Measurements from ENCODE around the gene ATP5F1D. TPM values are rescaled to one million over a fixed set of nuclear protein-coding genes. Genes with fewer than 3 reads are reported as not detected.
A peak's percentile ranks its signal among the peaks of the same experiment; 100 is the strongest.

Gene ATP5F1D
- total and polyA plus RNA-seq, 2 of the 13 experiments (the other 11 are each of a cell fraction or from before 2014, with no cell fraction given): 39.4 to 78.7 TPM

DNA sequence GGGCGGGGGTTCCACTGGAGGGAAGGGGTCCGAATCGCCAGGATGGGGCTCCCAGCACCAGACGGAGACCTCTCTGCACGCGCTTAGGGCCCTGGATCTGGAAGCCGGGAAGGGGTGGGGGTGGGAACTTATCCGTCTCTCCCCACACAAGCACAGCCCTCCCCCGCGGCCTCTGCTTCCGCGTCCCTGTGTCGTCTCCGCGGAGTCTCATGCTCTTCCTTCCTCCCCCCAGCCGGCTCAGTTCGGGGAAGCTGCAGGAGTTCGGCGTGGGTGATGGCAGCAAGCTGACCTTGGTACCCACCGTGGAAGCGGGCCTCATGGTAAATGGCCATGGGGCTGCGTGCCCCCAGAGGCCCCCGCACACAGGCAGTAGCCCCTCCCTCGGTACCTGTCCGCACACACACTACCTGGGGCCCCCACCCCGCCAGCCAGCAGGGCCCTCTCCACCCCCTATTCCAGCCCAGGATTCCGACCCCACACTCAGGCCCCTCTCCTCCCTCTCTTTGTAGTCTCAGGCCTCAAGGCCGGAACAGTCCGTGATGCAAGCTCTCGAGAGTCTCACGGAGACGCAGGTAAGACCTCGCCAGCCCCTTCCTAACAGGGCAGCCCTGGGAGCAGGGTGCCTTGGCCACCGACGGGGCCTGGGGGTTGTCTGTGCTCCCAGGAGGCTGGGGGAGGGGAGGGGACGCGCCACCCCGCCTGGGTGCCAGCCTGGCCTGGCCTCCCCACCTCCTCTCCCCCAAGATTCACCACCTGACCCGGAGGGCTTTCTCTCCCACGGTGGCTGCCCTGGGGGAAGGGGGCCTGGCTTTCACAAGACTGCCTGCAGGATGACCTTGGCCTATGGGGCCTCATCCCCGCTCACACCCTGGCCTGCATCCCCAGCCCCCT is 10.0 kb downstream of the ATP5F1D start (continued):
- TF ChIP-seq SKIL (CRISPR knock-in tag; IDR thresholded peaks at IDR 0.05; ENCODE audit: borderline replicate concordance): peak; percentile 37; the same call in 1 of the 2 replicates
- TF ChIP-seq, protein P1, sequence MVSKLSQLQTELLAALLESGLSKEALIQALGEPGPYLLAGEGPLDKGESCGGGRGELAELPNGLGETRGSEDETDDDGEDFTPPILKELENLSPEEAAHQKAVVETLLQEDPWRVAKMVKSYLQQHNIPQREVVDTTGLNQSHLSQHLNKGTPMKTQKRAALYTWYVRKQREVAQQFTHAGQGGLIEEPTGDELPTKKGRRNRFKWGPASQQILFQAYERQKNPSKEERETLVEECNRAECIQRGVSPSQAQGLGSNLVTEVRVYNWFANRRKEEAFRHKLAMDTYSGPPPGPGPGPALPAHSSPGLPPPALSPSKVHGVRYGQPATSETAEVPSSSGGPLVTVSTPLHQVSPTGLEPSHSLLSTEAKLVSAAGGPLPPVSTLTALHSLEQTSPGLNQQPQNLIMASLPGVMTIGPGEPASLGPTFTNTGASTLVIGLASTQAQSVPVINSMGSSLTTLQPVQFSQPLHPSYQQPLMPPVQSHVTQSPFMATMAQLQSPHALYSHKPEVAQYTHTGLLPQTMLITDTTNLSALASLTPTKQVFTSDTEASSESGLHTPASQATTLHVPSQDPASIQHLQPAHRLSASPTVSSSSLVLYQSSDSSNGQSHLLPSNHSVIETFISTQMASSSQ (IDR thresholded peaks at IDR 0.05; ENCODE audit: low read depth): no peak
- TF ChIP-seq, protein P1 (CRISPR knock-in tag; IDR thresholded peaks at IDR 0.05; ENCODE audit: borderline replicate concordance): no peak; the same call in 1 of the 2 replicates
- no peak for TF ChIP-seq PBX3 (CRISPR knock-in tag; IDR thresholded peaks at IDR 0.05; ENCODE audit: borderline replicate concordance)
- TF ChIP-seq, protein P2, sequence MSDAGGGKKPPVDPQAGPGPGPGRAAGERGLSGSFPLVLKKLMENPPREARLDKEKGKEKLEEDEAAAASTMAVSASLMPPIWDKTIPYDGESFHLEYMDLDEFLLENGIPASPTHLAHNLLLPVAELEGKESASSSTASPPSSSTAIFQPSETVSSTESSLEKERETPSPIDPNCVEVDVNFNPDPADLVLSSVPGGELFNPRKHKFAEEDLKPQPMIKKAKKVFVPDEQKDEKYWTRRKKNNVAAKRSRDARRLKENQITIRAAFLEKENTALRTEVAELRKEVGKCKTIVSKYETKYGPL (CRISPR knock-in tag; IDR thresholded peaks at IDR 0.05): no peak
- no peak for TF ChIP-seq MZF1 (CRISPR knock-in tag; IDR thresholded peaks at IDR 0.05; ENCODE audit: borderline replicate concordance)
- peak; percentile 5 for TF ChIP-seq HNRNPK (IDR thresholded peaks at IDR 0.05; ENCODE audit: low read depth, low read length, poor library complexity, severe bottlenecking)
- TF ChIP-seq, protein P3, sequence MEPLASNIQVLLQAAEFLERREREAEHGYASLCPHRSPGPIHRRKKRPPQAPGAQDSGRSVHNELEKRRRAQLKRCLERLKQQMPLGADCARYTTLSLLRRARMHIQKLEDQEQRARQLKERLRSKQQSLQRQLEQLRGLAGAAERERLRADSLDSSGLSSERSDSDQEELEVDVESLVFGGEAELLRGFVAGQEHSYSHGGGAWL (CRISPR knock-in tag; IDR thresholded peaks at IDR 0.05): no peak
- 0 out of 2 replicates have a peak, but pooled peaks have one; percentile 34 for TF ChIP-seq NCOA1 (CRISPR knock-in tag; IDR thresholded peaks at IDR 0.05)
- TF ChIP-seq SRSF9 (IDR thresholded peaks at IDR 0.05; ENCODE audit: borderline replicate concordance, insufficient read depth, low read depth, low read length, poor library complexity, severe bottlenecking): no peak
- no peak for TF ChIP-seq ZNF652 (CRISPR knock-in tag; IDR thresholded peaks at IDR 0.05; ENCODE audit: borderline replicate concordance, low read depth)
- no peak for TF ChIP-seq LBX2 (CRISPR knock-in tag; IDR thresholded peaks at IDR 0.05; ENCODE audit: borderline replicate concordance)
- TF ChIP-seq BRCA1 (CRISPR knock-in tag; IDR thresholded peaks at IDR 0.05): no peak
- TF ChIP-seq ZNF879 (CRISPR knock-in tag; IDR thresholded peaks at IDR 0.05): no peak

Data from HepG2 (cell line).